Measurements from ENCODE around the gene GYPB.
"Not testable (repeated sequence)": the region's sequence is repeated elsewhere in the genome, so short reads cannot be mapped to it uniquely, and the experiment has no call there.

GRCh38 chr4:144022772-144023400, 3.7 kb upstream of the GYPB start:
- TF ChIP-seq, protein P1, sequence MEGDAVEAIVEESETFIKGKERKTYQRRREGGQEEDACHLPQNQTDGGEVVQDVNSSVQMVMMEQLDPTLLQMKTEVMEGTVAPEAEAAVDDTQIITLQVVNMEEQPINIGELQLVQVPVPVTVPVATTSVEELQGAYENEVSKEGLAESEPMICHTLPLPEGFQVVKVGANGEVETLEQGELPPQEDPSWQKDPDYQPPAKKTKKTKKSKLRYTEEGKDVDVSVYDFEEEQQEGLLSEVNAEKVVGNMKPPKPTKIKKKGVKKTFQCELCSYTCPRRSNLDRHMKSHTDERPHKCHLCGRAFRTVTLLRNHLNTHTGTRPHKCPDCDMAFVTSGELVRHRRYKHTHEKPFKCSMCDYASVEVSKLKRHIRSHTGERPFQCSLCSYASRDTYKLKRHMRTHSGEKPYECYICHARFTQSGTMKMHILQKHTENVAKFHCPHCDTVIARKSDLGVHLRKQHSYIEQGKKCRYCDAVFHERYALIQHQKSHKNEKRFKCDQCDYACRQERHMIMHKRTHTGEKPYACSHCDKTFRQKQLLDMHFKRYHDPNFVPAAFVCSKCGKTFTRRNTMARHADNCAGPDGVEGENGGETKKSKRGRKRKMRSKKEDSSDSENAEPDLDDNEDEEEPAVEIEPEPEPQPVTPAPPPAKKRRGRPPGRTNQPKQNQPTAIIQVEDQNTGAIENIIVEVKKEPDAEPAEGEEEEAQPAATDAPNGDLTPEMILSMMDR (IDR thresholded peaks at IDR 0.05): not testable (repeated sequence)
- TF ChIP-seq POLR2AphosphoS5 (IDR thresholded peaks at IDR 0.05); EP300 (IDR thresholded peaks at IDR 0.05); POLR2A (IDR thresholded peaks at IDR 0.05; ENCODE audit: low read depth): not testable (repeated sequence)
